ENCODE measurements around the gene SMIM45.
A peak's percentile ranks its signal among the peaks of the same experiment; 100 is the strongest.

SMIM45 gene

GRCh38 chr22:41970601-41971000 is 18.7 kb downstream of the SMIM45 start:
- peaks cover 18 to 41% (median 34%) of the 10 kb centered on the region in 5 donors for H3K27me3 ChIP-seq (ENCODE audit: control insufficient read depth in 5 of 5, insufficient read depth in 4 of 5, low read length in 5 of 5)

GRCh38 chr22:41971431-41971830 is 19.5 kb downstream of the SMIM45 start:
- peaks cover 23 to 47% (median 41%) of the 10 kb centered on the region in 5 donors for H3K27me3 ChIP-seq (ENCODE audit: control insufficient read depth in 5 of 5, insufficient read depth in 4 of 5, low read length in 5 of 5)

More at GRCh38 chr22:41970601-41971000, 18.7 kb downstream of the SMIM45 start:
- Histone ChIP-seq H3K9me3 (ENCODE audit: control insufficient read depth in 5 of 5, low read length in 5 of 5) (no peaks in the 10 kb centered on the region), H3K27ac (ENCODE audit: low read depth, low read length) (no peak overlapping the region), H3K9ac (ENCODE audit: low read length in 5 of 5) (no peak overlapping the region), H3K4me3 (ENCODE audit: low read depth in 1 of 5, low read length in 5 of 5) (no peak overlapping the region), H3K4me1 (ENCODE audit: control insufficient read depth in 5 of 5, insufficient read depth in 5 of 5, low read length in 5 of 5) (no peaks in the 10 kb centered on the region), H3K36me3 (ENCODE audit: control insufficient read depth in 5 of 5, insufficient read depth in 5 of 5, low read length in 5 of 5) (no peaks in the 10 kb centered on the region)

GRCh38 chr22:41974691-41975290 is 22.8 kb downstream of the SMIM45 start:
- Histone ChIP-seq H3K4me1 (ENCODE audit: control insufficient read depth in 5 of 5, insufficient read depth in 5 of 5, low read length in 5 of 5) (peaks cover 0 to 12% (median 10%) of the 10 kb centered on the region in 5 donors), H3K27me3 (ENCODE audit: control insufficient read depth in 5 of 5, insufficient read depth in 4 of 5, low read length in 5 of 5) (peaks cover 28 to 66% (median 54%) of the 10 kb centered on the region in 5 donors), H3K9me3 (ENCODE audit: control insufficient read depth in 5 of 5, low read length in 5 of 5) (no peaks in the 10 kb centered on the region), H3K36me3 (ENCODE audit: control insufficient read depth in 5 of 5, insufficient read depth in 5 of 5, low read length in 5 of 5) (no peaks in the 10 kb centered on the region), H3K27ac (ENCODE audit: low read depth, low read length) (no peak overlapping the region), H3K9ac (ENCODE audit: low read length in 5 of 5) (no peak overlapping the region), H3K4me3 (ENCODE audit: low read depth in 1 of 5, low read length in 5 of 5) (no peak overlapping the region)

More at GRCh38 chr22:41971431-41971830, 19.5 kb downstream of the SMIM45 start:
- Histone ChIP-seq H3K36me3 (ENCODE audit: control insufficient read depth in 5 of 5, insufficient read depth in 5 of 5, low read length in 5 of 5) (no peaks in the 10 kb centered on the region), H3K9me3 (ENCODE audit: control insufficient read depth in 5 of 5, low read length in 5 of 5) (no peaks in the 10 kb centered on the region), H3K9ac (ENCODE audit: low read length in 5 of 5) (no peak overlapping the region), H3K4me1 (ENCODE audit: control insufficient read depth in 5 of 5, insufficient read depth in 5 of 5, low read length in 5 of 5) (peaks cover 0 to 5% (median 5%) of the 10 kb centered on the region in 5 donors), H3K27ac (ENCODE audit: low read depth, low read length) (no peak overlapping the region), H3K4me3 (ENCODE audit: low read depth in 1 of 5, low read length in 5 of 5) (no peak overlapping the region)

- H3K27me3 ChIP-seq (ENCODE audit: control insufficient read depth in 5 of 5, insufficient read depth in 4 of 5, low read length in 5 of 5), result peaks cover 28 to 59% (median 50%) of the 10 kb centered on the region in 5 donors
- H3K4me1 ChIP-seq (ENCODE audit: control insufficient read depth in 5 of 5, insufficient read depth in 5 of 5, low read length in 5 of 5), result peaks cover 0 to 12% (median 10%) of the 10 kb centered on the region in 5 donors
- no peaks in the 10 kb centered on the region for H3K36me3 ChIP-seq (ENCODE audit: control insufficient read depth in 5 of 5, insufficient read depth in 5 of 5, low read length in 5 of 5)
- no peaks in the 10 kb centered on the region for H3K9me3 ChIP-seq (ENCODE audit: control insufficient read depth in 5 of 5, low read length in 5 of 5)
- H3K9ac ChIP-seq (ENCODE audit: low read length in 5 of 5), result no peak overlapping the region
- H3K27ac ChIP-seq (ENCODE audit: low read depth, low read length), result no peak overlapping the region
- H3K4me3 ChIP-seq (ENCODE audit: low read depth in 1 of 5, low read length in 5 of 5), result no peak overlapping the region
These were observed 23.5 kb downstream of the SMIM45 start for GRCh38 chr22:41975299-41976069.

- Histone ChIP-seq H3K9ac (ENCODE audit: low read length in 5 of 5) (no peak overlapping the region), H3K4me3 (ENCODE audit: low read depth in 1 of 5, low read length in 5 of 5) (peak overlapping the region in 3 of 5 donors; percentile 38 to 59 (median 57)), H3K27me3 (ENCODE audit: control insufficient read depth in 5 of 5, insufficient read depth in 4 of 5, low read length in 5 of 5) (peaks cover 28 to 51% (median 42%) of the 10 kb centered on the region in 5 donors), H3K4me1 (ENCODE audit: control insufficient read depth in 5 of 5, insufficient read depth in 5 of 5, low read length in 5 of 5) (peaks cover 0 to 12% (median 10%) of the 10 kb centered on the region in 5 donors), H3K27ac (ENCODE audit: low read depth, low read length) (no peak overlapping the region), H3K36me3 (ENCODE audit: control insufficient read depth in 5 of 5, insufficient read depth in 5 of 5, low read length in 5 of 5) (no peaks in the 10 kb centered on the region), H3K9me3 (ENCODE audit: control insufficient read depth in 5 of 5, low read length in 5 of 5) (no peaks in the 10 kb centered on the region)
These were observed 24.3 kb downstream of the SMIM45 start for GRCh38 chr22:41976070-41976901.

- H3K27ac ChIP-seq (ENCODE audit: low read depth, low read length), result no peak overlapping the region
- no peaks in the 10 kb centered on the region for H3K36me3 ChIP-seq (ENCODE audit: control insufficient read depth in 5 of 5, insufficient read depth in 5 of 5, low read length in 5 of 5)
- H3K4me1 ChIP-seq (ENCODE audit: control insufficient read depth in 5 of 5, insufficient read depth in 5 of 5, low read length in 5 of 5), result peaks cover 0 to 12% (median 10%) of the 10 kb centered on the region in 5 donors
- no peaks in the 10 kb centered on the region for H3K9me3 ChIP-seq (ENCODE audit: control insufficient read depth in 5 of 5, low read length in 5 of 5)
- H3K4me3 ChIP-seq (ENCODE audit: low read depth in 1 of 5, low read length in 5 of 5), result peak overlapping the region in 4 of 5 donors; percentile 27 to 61 (median 42)
- peaks cover 28 to 44% (median 35%) of the 10 kb centered on the region in 5 donors for H3K27me3 ChIP-seq (ENCODE audit: control insufficient read depth in 5 of 5, insufficient read depth in 4 of 5, low read length in 5 of 5)
- H3K9ac ChIP-seq (ENCODE audit: low read length in 5 of 5), result peak overlapping the region in 1 of 5 donors; percentile 14
These were observed 25.1 kb downstream of the SMIM45 start for GRCh38 chr22:41976961-41977566.

- peaks cover 18 to 35% (median 25%) of the 10 kb centered on the region in 5 donors for H3K27me3 ChIP-seq (ENCODE audit: control insufficient read depth in 5 of 5, insufficient read depth in 4 of 5, low read length in 5 of 5)
- H3K4me3 ChIP-seq (ENCODE audit: low read depth in 1 of 5, low read length in 5 of 5), result no peak overlapping the region
- peaks cover 0 to 19% (median 16%) of the 10 kb centered on the region in 5 donors for H3K4me1 ChIP-seq (ENCODE audit: control insufficient read depth in 5 of 5, insufficient read depth in 5 of 5, low read length in 5 of 5)
- no peaks in the 10 kb centered on the region for H3K36me3 ChIP-seq (ENCODE audit: control insufficient read depth in 5 of 5, insufficient read depth in 5 of 5, low read length in 5 of 5)
- H3K9me3 ChIP-seq (ENCODE audit: control insufficient read depth in 5 of 5, low read length in 5 of 5), result no peaks in the 10 kb centered on the region
- no peak overlapping the region for H3K27ac ChIP-seq (ENCODE audit: low read depth, low read length)
- H3K9ac ChIP-seq (ENCODE audit: low read length in 5 of 5), result no peak overlapping the region
These were observed 26.8 kb downstream of the SMIM45 start for GRCh38 chr22:41978732-41979131.

- Histone ChIP-seq H3K9ac (ENCODE audit: low read length in 5 of 5) (no peak overlapping the region), H3K4me1 (ENCODE audit: control insufficient read depth in 5 of 5, insufficient read depth in 5 of 5, low read length in 5 of 5) (peaks cover 0 to 22% (median 19%) of the 10 kb centered on the region in 5 donors), H3K9me3 (ENCODE audit: control insufficient read depth in 5 of 5, low read length in 5 of 5) (no peaks in the 10 kb centered on the region), H3K27ac (ENCODE audit: low read depth, low read length) (no peak overlapping the region), H3K4me3 (ENCODE audit: low read depth in 1 of 5, low read length in 5 of 5) (no peak overlapping the region), H3K36me3 (ENCODE audit: control insufficient read depth in 5 of 5, insufficient read depth in 5 of 5, low read length in 5 of 5) (no peaks in the 10 kb centered on the region), H3K27me3 (ENCODE audit: control insufficient read depth in 5 of 5, insufficient read depth in 4 of 5, low read length in 5 of 5) (peaks cover 18 to 30% (median 25%) of the 10 kb centered on the region in 5 donors)
These were observed 27.7 kb downstream of the SMIM45 start for GRCh38 chr22:41979423-41980250.

GRCh38 chr22:41982865-41983264 is 30.9 kb downstream of the SMIM45 start:
- H3K4me1 ChIP-seq (ENCODE audit: control insufficient read depth in 5 of 5, insufficient read depth in 5 of 5, low read length in 5 of 5), result peaks cover 0 to 12% (median 8%) of the 10 kb centered on the region in 5 donors
- H3K4me3 ChIP-seq (ENCODE audit: low read depth in 1 of 5, low read length in 5 of 5), result no peak overlapping the region
- H3K27me3 ChIP-seq (ENCODE audit: control insufficient read depth in 5 of 5, insufficient read depth in 4 of 5, low read length in 5 of 5), result peaks cover 0 to 10% (median 4%) of the 10 kb centered on the region in 5 donors
- H3K9me3 ChIP-seq (ENCODE audit: control insufficient read depth in 5 of 5, low read length in 5 of 5), result no peaks in the 10 kb centered on the region
- H3K9ac ChIP-seq (ENCODE audit: low read length in 5 of 5), result no peak overlapping the region
- no peaks in the 10 kb centered on the region for H3K36me3 ChIP-seq (ENCODE audit: control insufficient read depth in 5 of 5, insufficient read depth in 5 of 5, low read length in 5 of 5)
- H3K27ac ChIP-seq (ENCODE audit: low read depth, low read length), result no peak overlapping the region

Measured in subcutaneous abdominal adipose tissue (tissue), 5 donors.